Panc1 (cell line): ENCODE results near the gene KNSTRN. TPM values are rescaled to one million over a fixed set of nuclear protein-coding genes. Genes with fewer than 3 reads are reported as not detected.

Experiments used
- ATAC-seq: fragments of 200-7000 bp; cut with Tn5 transposase; 2 replicates; pipeline ENCODE4 v1.9.1; 2020; ENCODE audit warnings: mild to moderate bottlenecking, moderate library complexity
- BruUV-seq: library from RNA; stranded (reverse); fragments of 400-500 nt; replicated peaks from 2 replicates; lab custom pipeline; 2021; lab: Mats Ljungman, UMichigan
- CTCF ChIA-PET: fragments of 300-600 bp; sonication (Branson Sonifier 250); formaldehyde crosslinking; loops from one replicate; lab custom pipeline; 2022; ENCODE audit warnings: antibody characterized with exemption; lab: Charles Lee
- POLR2A ChIA-PET: fragments of 300-600 bp; sonication (Branson Sonifier 250); formaldehyde crosslinking; loops from one replicate; lab custom pipeline; 2022; ENCODE audit warnings: antibody characterized with exemption; lab: Charles Lee
- DNase-seq: peaks from one replicate; pipeline ENCODE4 v3.0.0-alpha.2; 2010; ENCODE audit warnings: low read depth, low spot score
- H3K27ac ChIP-seq: 2 replicates; pipeline ENCODE4 v1.5.1; 2011; ENCODE audit warnings: mild to moderate bottlenecking, low read length, inconsistent platforms
- H3K27me3 ChIP-seq: fragments of 200-500 bp; sonication (Bioruptor generic); 2 replicates; pipeline ENCODE4 v1.6.0; 2014; ENCODE audit warnings: low read length, inconsistent platforms; ENCODE audit not compliant: control insufficient read depth, insufficient read depth
- H3K36me3 ChIP-seq: fragments of 200-500 bp; sonication (Bioruptor generic); 2 replicates; pipeline ENCODE4 v1.5.1; 2014; ENCODE audit warnings: inconsistent platforms, mild to moderate bottlenecking, low read length, moderate library complexity; ENCODE audit not compliant: control insufficient read depth, insufficient read depth
- H3K4me1 ChIP-seq: 2 replicates; pipeline ENCODE4 v1.5.1; 2011; ENCODE audit warnings: inconsistent platforms, mild to moderate bottlenecking, low read length, moderate library complexity; ENCODE audit not compliant: control insufficient read depth, insufficient read depth
- H3K4me3 ChIP-seq, 2 experiments: 2 replicates each; pipeline ENCODE4 v1.5.1; 2011 to 2012; ENCODE audit warnings: low read depth in 2 of 2, low read length in 2 of 2, mild to moderate bottlenecking in 2 of 2, inconsistent platforms in 1 of 2, moderate library complexity in 1 of 2
- H3K9me3 ChIP-seq: fragments of 200-500 bp; sonication (Bioruptor generic); 2 replicates; pipeline ENCODE4 v1.5.1; 2014; ENCODE audit warnings: low read depth, mild to moderate bottlenecking, inconsistent platforms, low read length, moderate library complexity; ENCODE audit not compliant: control insufficient read depth, insufficient read depth
- CTCF ChIP-seq: fragments of 450-650 bp; IDR thresholded peaks from 2 replicates; pipeline ENCODE4 v1.5.1; 2017; ENCODE audit warnings: mild to moderate bottlenecking
- POLR2AphosphoS5 ChIP-seq: IDR thresholded peaks from 2 replicates; pipeline ENCODE4 v1.6.1; 2012; ENCODE audit warnings: mild to moderate bottlenecking, low read depth, low read length, moderate library complexity
- SIN3A ChIP-seq: IDR thresholded peaks from 2 replicates; pipeline ENCODE4 v1.6.1; 2012; ENCODE audit warnings: low read depth, mild to moderate bottlenecking, low read length, moderate library complexity, borderline replicate concordance; ENCODE audit not compliant: insufficient read depth
- in situ Hi-C: cut with HindIII; loops from 2 replicates; pipeline ENCODE4 v1.10.0; 2016; ENCODE audit warnings: low sequenced_read_pairs, low pct_unique_long_range_greater_than_20kb
- intact Hi-C: fragments of 100-400 bp; cut with micrococcal nuclease; formaldehyde crosslinking; loops from one replicate; pipeline ENCODE4 v1.10.0; 2022; ENCODE audit not compliant: unreplicated experiment
- total RNA-seq: library from RNA; stranded (reverse); gene quantifications from one replicate; pipeline ENCODE4 v1.2.1, GENCODE V29; 2021; ENCODE audit not compliant: unreplicated experiment

KNSTRN gene
- total RNA-seq, 1 experiment from 2014 or later, result 74.6 TPM

GRCh38 chr15:40338921-40339620 is 43.5 kb upstream of the KNSTRN start:
- DNase-seq (no peak), ATAC-seq (peak; percentile 78)
- in situ Hi-C loops, result no loop called here
- Histone ChIP-seq H3K4me3 (peak overlapping the region; percentile 37 to 61), H3K27me3 (no peaks in the 10 kb centered on the region), H3K36me3 (no peaks in the 10 kb centered on the region), H3K4me1 (peaks cover 60% of the 10 kb centered on the region), H3K27ac (peak overlapping the region; percentile 94), H3K9me3 (no peaks in the 10 kb centered on the region)
- BruUV-seq, result no TSS peak
- peak; percentile 51; the same call in 1 of the 2 replicates for TF ChIP-seq POLR2AphosphoS5
- TF ChIP-seq CTCF, result no peak
- ChIA-PET CTCF (interaction anchor here (0.5 to 3.7 kb wide), 9 partner anchors 11 to 241 kb away, joined by 3 to 30 read pairs (median 5); partner anchors contain the start of gene INAFM2), POLR2A (interaction anchor here (0.9 to 1.8 kb wide), 3 partner anchors 11 to 66 kb away, joined by 3 to 4 read pairs (median 4); partner anchors contain the start of gene IVD)
- intact Hi-C loops, result no loop called here

DNA sequence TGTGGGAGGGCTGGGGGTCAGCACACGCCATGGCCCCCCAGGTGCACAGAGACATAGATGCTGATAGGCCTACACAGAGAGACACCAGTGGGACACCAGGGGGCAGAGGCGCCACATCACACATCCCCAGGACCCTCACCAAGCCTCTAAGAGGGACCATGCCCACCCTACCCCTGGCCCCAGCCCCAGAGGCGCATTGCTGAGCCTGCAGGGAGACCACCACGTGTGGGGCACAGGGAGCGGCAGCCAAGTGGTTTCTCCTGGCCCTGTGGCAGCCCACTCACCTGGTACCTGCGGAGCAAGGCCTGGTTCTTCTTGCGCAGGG is 42.9 kb upstream of the KNSTRN start:
- no TSS peak for BruUV-seq
- in situ Hi-C loops, result no loop called here
- no peaks in the 10 kb centered on the region for H3K9me3 ChIP-seq
- no peaks in the 10 kb centered on the region for H3K36me3 ChIP-seq
- peak overlapping the region; percentile 94 for H3K27ac ChIP-seq
- POLR2A ChIA-PET, result interaction anchor here (0.6 to 1.0 kb wide), 4 partner anchors 12 to 66 kb away, joined by 3 to 4 read pairs (median 4); partner anchors contain the start of genes IVD and PLCB2
- no peaks in the 10 kb centered on the region for H3K27me3 ChIP-seq
- H3K4me3 ChIP-seq, result peak overlapping the region; percentile 37 to 61
- CTCF ChIA-PET, result interaction anchor here (0.7 to 3.7 kb wide), 4 partner anchors 18 to 60 kb away, joined by 3 to 30 read pairs (median 10); partner anchors contain the start of genes INAFM2 and KNSTRN
- DNase-seq (no peak), ATAC-seq (peak; percentile 4)
- intact Hi-C loops, result no loop called here
- peaks cover 60% of the 10 kb centered on the region for H3K4me1 ChIP-seq
- TF ChIP-seq CTCF, result peak; percentile 63
- TF ChIP-seq POLR2AphosphoS5, result no peak
- TF ChIP-seq SIN3A, result no peak

- Histone ChIP-seq H3K4me3 (peak overlapping the region; percentile 37 to 61), H3K36me3 (no peaks in the 10 kb centered on the region), H3K27ac (peak overlapping the region; percentile 94), H3K4me1 (peaks cover 60% of the 10 kb centered on the region), H3K27me3 (no peaks in the 10 kb centered on the region), H3K9me3 (no peaks in the 10 kb centered on the region)
- intact Hi-C loops (no loop called here), in situ Hi-C loops (no loop called here)
- DNase-seq (no peak), ATAC-seq (peak; percentile 44)
- POLR2A ChIA-PET, result interaction anchor here (0.5 to 0.7 kb wide), 4 partner anchors 16 to 298 kb away, joined by 3 to 6 read pairs (median 4); partner anchors contain the start of gene PLCB2
- CTCF ChIA-PET, result interaction anchor here (0.6 to 3.7 kb wide), 5 partner anchors 18 to 60 kb away, joined by 3 to 30 read pairs (median 5); partner anchors contain the start of genes INAFM2 and KNSTRN
- BruUV-seq, result no TSS peak
- no peak for TF ChIP-seq CTCF
- TF ChIP-seq POLR2AphosphoS5, result peak; percentile 11; the same call in 1 of the 2 replicates
Observed at GRCh38 chr15:40340038-40340739, 42.3 kb upstream of the KNSTRN start.
